ENCODE data around the gene CARMIL3.

Gene CARMIL3

DNA sequence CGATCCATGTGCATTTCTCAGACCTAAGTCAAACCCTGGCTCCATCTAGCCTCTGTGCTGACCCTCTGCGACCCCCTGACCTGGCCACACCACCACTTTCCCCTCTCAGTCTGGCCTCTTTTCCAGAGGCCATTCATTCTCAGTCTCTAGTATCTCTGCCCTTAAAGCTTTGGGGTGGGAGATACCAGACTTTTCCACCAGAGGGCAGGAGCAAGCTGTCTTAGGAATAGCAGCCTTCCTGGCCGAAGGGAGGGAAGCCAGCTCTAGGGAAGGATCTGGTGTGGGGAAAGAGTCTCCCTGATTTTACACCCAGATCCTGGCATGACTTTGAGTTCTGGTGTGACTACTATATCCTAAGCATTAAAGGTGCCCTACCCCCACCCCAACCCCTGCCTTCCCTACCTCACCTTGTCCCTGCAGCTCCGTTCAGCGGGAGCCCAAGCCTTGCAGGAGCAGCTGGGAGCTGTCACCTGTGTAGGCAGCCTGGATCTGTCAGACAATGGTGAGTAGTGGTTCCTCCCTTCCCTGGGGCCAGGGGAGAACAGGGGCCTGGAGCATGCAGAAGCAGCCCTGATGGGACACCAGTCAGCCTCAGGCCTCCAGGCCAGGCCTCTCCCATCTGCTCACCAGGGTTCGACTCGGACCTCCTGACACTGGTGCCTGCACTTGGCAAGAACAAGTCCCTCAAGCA is 6.6 kb downstream of the CARMIL3 start:
- H3K9me2 ChIP-seq (ENCODE audit: low read depth, low read length) = no peaks in the 10 kb centered on the region
- no peak overlapping the region for H3K27ac ChIP-seq (ENCODE audit: low read depth, low read length, poor library complexity, severe bottlenecking)
- no peaks in the 10 kb centered on the region for H3K36me3 ChIP-seq (ENCODE audit: insufficient read depth, low read length)
- no peaks in the 10 kb centered on the region for H3K79me2 ChIP-seq (ENCODE audit: insufficient read depth, low read length)
- no peaks in the 10 kb centered on the region for H3K9me3 ChIP-seq (ENCODE audit: low read length)
- H3F3A ChIP-seq (ENCODE audit: insufficient read depth, low read length) = no peaks in the 10 kb centered on the region
- TF ChIP-seq EZH2 (IDR thresholded peaks at IDR 0.05; ENCODE audit: borderline replicate concordance, low read length) = no peak
- TF ChIP-seq, protein P1, sequence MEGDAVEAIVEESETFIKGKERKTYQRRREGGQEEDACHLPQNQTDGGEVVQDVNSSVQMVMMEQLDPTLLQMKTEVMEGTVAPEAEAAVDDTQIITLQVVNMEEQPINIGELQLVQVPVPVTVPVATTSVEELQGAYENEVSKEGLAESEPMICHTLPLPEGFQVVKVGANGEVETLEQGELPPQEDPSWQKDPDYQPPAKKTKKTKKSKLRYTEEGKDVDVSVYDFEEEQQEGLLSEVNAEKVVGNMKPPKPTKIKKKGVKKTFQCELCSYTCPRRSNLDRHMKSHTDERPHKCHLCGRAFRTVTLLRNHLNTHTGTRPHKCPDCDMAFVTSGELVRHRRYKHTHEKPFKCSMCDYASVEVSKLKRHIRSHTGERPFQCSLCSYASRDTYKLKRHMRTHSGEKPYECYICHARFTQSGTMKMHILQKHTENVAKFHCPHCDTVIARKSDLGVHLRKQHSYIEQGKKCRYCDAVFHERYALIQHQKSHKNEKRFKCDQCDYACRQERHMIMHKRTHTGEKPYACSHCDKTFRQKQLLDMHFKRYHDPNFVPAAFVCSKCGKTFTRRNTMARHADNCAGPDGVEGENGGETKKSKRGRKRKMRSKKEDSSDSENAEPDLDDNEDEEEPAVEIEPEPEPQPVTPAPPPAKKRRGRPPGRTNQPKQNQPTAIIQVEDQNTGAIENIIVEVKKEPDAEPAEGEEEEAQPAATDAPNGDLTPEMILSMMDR (IDR thresholded peaks at IDR 0.05; ENCODE audit: low read length) = peak; percentile 93
- no peaks in the 10 kb centered on the region for H4K20me1 ChIP-seq (ENCODE audit: insufficient read depth, low read length)
- no peak overlapping the region for H3K4me3 ChIP-seq (ENCODE audit: low read depth, low read length, poor library complexity, severe bottlenecking)
- no peak overlapping the region for H3K4me2 ChIP-seq (ENCODE audit: low read length)
- H3K9ac ChIP-seq (ENCODE audit: low read length) = no peak overlapping the region
- no peaks in the 10 kb centered on the region for H3K4me1 ChIP-seq (ENCODE audit: insufficient read depth, low read length, severe bottlenecking)
- H2AFZ ChIP-seq (ENCODE audit: low read length) = no peak overlapping the region
- no peaks in the 10 kb centered on the region for H3K27me3 ChIP-seq (ENCODE audit: insufficient read depth, low read length)

DNA sequence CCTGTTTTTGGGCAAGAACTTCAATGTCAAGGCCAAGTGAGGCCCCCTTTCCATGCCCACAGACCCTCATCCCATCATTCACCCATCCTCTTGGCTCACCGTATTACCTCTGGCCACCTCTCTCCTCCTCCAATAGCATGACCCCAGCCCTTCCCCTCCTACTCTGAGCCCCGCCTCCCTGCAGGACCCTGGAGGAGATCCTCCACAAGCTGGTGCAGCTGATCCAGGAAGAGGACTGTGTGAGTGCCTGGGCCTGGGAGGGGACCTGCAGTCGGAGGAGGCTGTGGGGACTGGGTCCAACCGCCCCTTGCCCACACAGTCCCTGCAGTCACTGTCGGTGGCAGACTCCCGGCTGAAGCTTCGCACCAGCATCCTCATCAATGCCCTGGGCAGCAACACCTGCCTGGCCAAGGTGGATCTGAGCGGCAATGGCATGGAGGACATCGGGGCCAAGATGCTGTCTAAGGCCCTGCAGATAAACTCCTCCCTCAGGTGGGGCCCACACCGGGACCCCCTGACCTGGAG is 7.2 kb downstream of the CARMIL3 start:
- Histone ChIP-seq H2AFZ (ENCODE audit: low read length) (no peak overlapping the region), H3K9ac (ENCODE audit: low read length) (no peak overlapping the region), H3K27ac (ENCODE audit: low read depth, low read length, poor library complexity, severe bottlenecking) (no peak overlapping the region), H3K4me1 (ENCODE audit: insufficient read depth, low read length, severe bottlenecking) (no peaks in the 10 kb centered on the region), H3K79me2 (ENCODE audit: insufficient read depth, low read length) (no peaks in the 10 kb centered on the region), H3K27me3 (ENCODE audit: insufficient read depth, low read length) (no peaks in the 10 kb centered on the region), H3K4me3 (ENCODE audit: low read depth, low read length, poor library complexity, severe bottlenecking) (no peak overlapping the region), H4K20me1 (ENCODE audit: insufficient read depth, low read length) (no peaks in the 10 kb centered on the region), H3F3A (ENCODE audit: insufficient read depth, low read length) (no peaks in the 10 kb centered on the region), H3K4me2 (ENCODE audit: low read length) (no peak overlapping the region), H3K9me2 (ENCODE audit: low read depth, low read length) (no peaks in the 10 kb centered on the region), H3K9me3 (ENCODE audit: low read length) (no peaks in the 10 kb centered on the region), H3K36me3 (ENCODE audit: insufficient read depth, low read length) (no peaks in the 10 kb centered on the region)
- no peak for TF ChIP-seq EZH2 (IDR thresholded peaks at IDR 0.05; ENCODE audit: borderline replicate concordance, low read length)
- TF ChIP-seq, protein P1 (IDR thresholded peaks at IDR 0.05; ENCODE audit: low read length) = no peak

DNA sequence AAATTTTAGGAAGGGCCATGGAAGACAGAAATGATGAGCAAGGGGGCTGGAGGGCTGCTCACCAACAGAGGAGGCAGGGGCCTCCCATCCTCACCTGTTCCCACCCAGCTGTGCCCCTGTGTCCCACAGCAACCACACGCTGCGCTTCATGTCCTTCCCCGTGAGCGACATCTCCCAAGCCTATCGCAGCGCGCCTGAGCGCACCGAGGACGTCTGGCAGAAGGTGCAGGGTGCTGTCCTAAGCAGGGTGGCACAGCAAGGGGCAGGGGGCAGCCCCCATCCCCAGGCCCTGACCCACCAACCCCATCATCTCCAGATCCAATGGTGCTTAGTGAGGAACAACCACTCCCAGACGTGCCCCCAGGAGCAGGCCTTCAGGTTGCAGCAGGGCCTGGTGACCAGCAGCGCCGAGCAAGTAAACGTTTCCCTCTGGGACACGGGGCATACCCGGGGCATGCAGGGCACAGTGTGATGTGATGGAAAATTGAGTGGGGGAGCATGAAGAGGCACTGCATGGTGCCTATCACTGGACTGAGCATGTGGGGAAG is 8.1 kb downstream of the CARMIL3 start:
- Histone ChIP-seq H3K4me2 (ENCODE audit: low read length) (no peak overlapping the region), H3K27ac (ENCODE audit: low read depth, low read length, poor library complexity, severe bottlenecking) (no peak overlapping the region), H3K4me1 (ENCODE audit: insufficient read depth, low read length, severe bottlenecking) (no peaks in the 10 kb centered on the region), H3K9ac (ENCODE audit: low read length) (no peak overlapping the region), H3K9me3 (ENCODE audit: low read length) (no peaks in the 10 kb centered on the region), H3K79me2 (ENCODE audit: insufficient read depth, low read length) (no peaks in the 10 kb centered on the region), H3F3A (ENCODE audit: insufficient read depth, low read length) (no peaks in the 10 kb centered on the region), H3K36me3 (ENCODE audit: insufficient read depth, low read length) (no peaks in the 10 kb centered on the region), H3K4me3 (ENCODE audit: low read depth, low read length, poor library complexity, severe bottlenecking) (no peak overlapping the region), H4K20me1 (ENCODE audit: insufficient read depth, low read length) (no peaks in the 10 kb centered on the region), H2AFZ (ENCODE audit: low read length) (no peak overlapping the region), H3K9me2 (ENCODE audit: low read depth, low read length) (no peaks in the 10 kb centered on the region), H3K27me3 (ENCODE audit: insufficient read depth, low read length) (no peaks in the 10 kb centered on the region)
- TF ChIP-seq EZH2 (IDR thresholded peaks at IDR 0.05; ENCODE audit: borderline replicate concordance, low read length) = no peak
- TF ChIP-seq, protein P1 (IDR thresholded peaks at IDR 0.05; ENCODE audit: low read length) = no peak
